ENCODE data around the gene MOK. TPM values are rescaled to one million over a fixed set of nuclear protein-coding genes. Genes with fewer than 3 reads are reported as not detected.

The MOK gene
- total RNA-seq, 1 experiment from 2014 or later: 2.0 TPM

DNA sequence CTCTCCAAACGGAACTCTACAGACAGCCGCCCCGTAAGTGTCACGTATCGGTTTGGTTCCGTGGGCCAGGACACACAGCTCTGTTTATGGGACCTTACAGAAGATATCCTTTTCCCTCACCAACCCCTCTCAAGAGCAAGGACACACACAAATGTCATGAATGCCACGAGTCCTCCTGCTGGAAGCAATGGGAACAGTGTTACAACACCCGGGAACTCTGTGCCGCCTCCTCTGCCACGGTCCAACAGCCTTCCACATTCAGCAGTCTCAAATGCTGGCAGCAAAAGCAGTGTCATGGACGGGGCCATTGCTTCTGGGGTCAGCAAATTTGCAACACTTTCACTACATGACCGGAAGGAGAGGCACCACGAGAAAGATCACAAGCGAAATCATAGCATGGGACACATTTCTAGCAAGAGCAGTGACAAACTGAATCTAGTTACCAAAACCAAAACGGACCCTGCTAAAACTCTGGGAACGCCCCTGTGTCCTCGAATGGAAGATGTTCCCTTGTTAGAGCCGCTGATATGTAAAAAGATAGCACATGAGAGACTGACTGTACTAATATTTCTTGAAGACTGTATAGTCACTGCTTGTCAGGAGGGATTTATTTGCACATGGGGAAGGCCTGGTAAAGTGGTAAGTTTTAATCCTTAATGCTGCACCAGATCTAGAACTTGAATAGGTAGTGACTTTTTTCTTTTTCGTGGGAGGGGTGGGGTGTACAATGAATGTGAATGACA, 95.6 kb downstream of the MOK start:
- TF ChIP-seq MYBL2 (CRISPR knock-in tag; IDR thresholded peaks at IDR 0.05) (no peak), NR2C2 (CRISPR knock-in tag; IDR thresholded peaks at IDR 0.05) (no peak), RELA (CRISPR knock-in tag; IDR thresholded peaks at IDR 0.05; ENCODE audit: borderline replicate concordance) (no peak), FOXP1 (CRISPR knock-in tag; IDR thresholded peaks at IDR 0.05; ENCODE audit: borderline replicate concordance) (no peak), ZNF263 (CRISPR knock-in tag; IDR thresholded peaks at IDR 0.05; ENCODE audit: low read depth) (no peak), IRF2 (CRISPR knock-in tag; IDR thresholded peaks at IDR 0.05; ENCODE audit: borderline replicate concordance, low read depth) (no peak), KAT7 (CRISPR knock-in tag; IDR thresholded peaks at IDR 0.05; ENCODE audit: borderline replicate concordance) (no peak), ATF1 (CRISPR knock-in tag; IDR thresholded peaks at IDR 0.05) (no peak), ZNF423 (CRISPR knock-in tag; IDR thresholded peaks at IDR 0.05) (no peak), NFYB (CRISPR knock-in tag; conservative IDR thresholded peaks at IDR 0.05; ENCODE audit: low read depth) (no peak), ZNF219 (CRISPR knock-in tag; IDR thresholded peaks at IDR 0.05; ENCODE audit: borderline replicate concordance) (no peak), ZNF232 (CRISPR knock-in tag; IDR thresholded peaks at IDR 0.05) (no peak), ZNF121 (CRISPR knock-in tag; IDR thresholded peaks at IDR 0.05) (no peak)
- TF ChIP-seq, protein P1, sequence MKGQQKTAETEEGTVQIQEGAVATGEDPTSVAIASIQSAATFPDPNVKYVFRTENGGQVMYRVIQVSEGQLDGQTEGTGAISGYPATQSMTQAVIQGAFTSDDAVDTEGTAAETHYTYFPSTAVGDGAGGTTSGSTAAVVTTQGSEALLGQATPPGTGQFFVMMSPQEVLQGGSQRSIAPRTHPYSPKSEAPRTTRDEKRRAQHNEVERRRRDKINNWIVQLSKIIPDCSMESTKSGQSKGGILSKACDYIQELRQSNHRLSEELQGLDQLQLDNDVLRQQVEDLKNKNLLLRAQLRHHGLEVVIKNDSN (CRISPR knock-in tag; IDR thresholded peaks at IDR 0.05): no peak
- TF ChIP-seq, protein P2, sequence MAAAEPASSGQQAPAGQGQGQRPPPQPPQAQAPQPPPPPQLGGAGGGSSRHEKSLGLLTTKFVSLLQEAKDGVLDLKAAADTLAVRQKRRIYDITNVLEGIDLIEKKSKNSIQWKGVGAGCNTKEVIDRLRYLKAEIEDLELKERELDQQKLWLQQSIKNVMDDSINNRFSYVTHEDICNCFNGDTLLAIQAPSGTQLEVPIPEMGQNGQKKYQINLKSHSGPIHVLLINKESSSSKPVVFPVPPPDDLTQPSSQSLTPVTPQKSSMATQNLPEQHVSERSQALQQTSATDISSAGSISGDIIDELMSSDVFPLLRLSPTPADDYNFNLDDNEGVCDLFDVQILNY (CRISPR knock-in tag; IDR thresholded peaks at IDR 0.05): no peak
- TF ChIP-seq, protein P3, sequence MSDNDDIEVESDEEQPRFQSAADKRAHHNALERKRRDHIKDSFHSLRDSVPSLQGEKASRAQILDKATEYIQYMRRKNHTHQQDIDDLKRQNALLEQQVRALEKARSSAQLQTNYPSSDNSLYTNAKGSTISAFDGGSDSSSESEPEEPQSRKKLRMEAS (CRISPR knock-in tag; IDR thresholded peaks at IDR 0.05): no peak
- Mint-ChIP-seq H3K27me3 (ENCODE audit: low read depth) (no peaks in the 10 kb centered on the region), H3K27ac (peak overlapping the region; percentile 87), H3K4me1 (peaks cover 20% of the 10 kb centered on the region), H3K4me3 (no peak overlapping the region), H3K36me3 (peaks cover 13% of the 10 kb centered on the region; the same call in 1 of the 2 replicates), H3K9me3 (no peaks in the 10 kb centered on the region)
- ATAC-seq (peak; percentile 74), DNase-seq (ENCODE audit: low spot score) (peak; percentile 52)
- ChIA-PET POLR2A (no interaction called here), CTCF (interaction anchor here (0.8 to 1.0 kb wide), 3 partner anchors 12 to 163 kb away, joined by 3 to 4 read pairs (median 4); no protein-coding TSS in a partner anchor)

DNA sequence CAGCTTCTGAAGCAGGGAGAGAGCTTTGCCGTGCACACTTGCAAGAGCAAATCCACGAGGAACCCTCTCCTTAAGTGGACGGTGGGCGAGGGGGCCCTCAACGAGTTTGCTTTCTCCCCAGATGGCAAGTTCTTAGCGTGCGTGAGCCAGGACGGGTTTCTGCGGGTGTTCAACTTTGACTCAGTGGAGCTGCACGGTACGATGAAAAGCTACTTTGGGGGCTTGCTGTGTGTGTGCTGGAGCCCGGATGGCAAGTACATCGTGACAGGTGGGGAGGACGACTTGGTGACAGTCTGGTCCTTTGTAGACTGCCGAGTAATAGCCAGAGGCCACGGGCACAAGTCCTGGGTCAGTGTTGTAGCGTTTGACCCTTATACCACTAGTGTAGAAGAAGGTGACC, 96.2 kb downstream of the MOK start:
- no peak for DNase-seq (ENCODE audit: low spot score)
- ChIA-PET CTCF (interaction anchor here (0.8 to 1.0 kb wide), 3 partner anchors 12 to 162 kb away, joined by 3 to 4 read pairs (median 4); no protein-coding TSS in a partner anchor), POLR2A (no interaction called here)
- Mint-ChIP-seq H3K9me3 (no peaks in the 10 kb centered on the region), H3K4me1 (peaks cover 16% of the 10 kb centered on the region), H3K27me3 (ENCODE audit: low read depth) (no peaks in the 10 kb centered on the region), H3K4me3 (no peak overlapping the region), H3K27ac (peak overlapping the region; percentile 59; the same call in 1 of the 2 replicates), H3K36me3 (peaks cover 13% of the 10 kb centered on the region; the same call in 1 of the 2 replicates)
- ATAC-seq: no peak
- no peak for TF ChIP-seq KAT7 (CRISPR knock-in tag; IDR thresholded peaks at IDR 0.05; ENCODE audit: borderline replicate concordance)
- TF ChIP-seq, protein P2 (CRISPR knock-in tag; IDR thresholded peaks at IDR 0.05): no peak
- TF ChIP-seq, protein P4, sequence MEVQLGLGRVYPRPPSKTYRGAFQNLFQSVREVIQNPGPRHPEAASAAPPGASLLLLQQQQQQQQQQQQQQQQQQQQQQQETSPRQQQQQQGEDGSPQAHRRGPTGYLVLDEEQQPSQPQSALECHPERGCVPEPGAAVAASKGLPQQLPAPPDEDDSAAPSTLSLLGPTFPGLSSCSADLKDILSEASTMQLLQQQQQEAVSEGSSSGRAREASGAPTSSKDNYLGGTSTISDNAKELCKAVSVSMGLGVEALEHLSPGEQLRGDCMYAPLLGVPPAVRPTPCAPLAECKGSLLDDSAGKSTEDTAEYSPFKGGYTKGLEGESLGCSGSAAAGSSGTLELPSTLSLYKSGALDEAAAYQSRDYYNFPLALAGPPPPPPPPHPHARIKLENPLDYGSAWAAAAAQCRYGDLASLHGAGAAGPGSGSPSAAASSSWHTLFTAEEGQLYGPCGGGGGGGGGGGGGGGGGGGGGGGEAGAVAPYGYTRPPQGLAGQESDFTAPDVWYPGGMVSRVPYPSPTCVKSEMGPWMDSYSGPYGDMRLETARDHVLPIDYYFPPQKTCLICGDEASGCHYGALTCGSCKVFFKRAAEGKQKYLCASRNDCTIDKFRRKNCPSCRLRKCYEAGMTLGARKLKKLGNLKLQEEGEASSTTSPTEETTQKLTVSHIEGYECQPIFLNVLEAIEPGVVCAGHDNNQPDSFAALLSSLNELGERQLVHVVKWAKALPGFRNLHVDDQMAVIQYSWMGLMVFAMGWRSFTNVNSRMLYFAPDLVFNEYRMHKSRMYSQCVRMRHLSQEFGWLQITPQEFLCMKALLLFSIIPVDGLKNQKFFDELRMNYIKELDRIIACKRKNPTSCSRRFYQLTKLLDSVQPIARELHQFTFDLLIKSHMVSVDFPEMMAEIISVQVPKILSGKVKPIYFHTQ (CRISPR knock-in tag; IDR thresholded peaks at IDR 0.05): no peak
- TF ChIP-seq, protein P5, sequence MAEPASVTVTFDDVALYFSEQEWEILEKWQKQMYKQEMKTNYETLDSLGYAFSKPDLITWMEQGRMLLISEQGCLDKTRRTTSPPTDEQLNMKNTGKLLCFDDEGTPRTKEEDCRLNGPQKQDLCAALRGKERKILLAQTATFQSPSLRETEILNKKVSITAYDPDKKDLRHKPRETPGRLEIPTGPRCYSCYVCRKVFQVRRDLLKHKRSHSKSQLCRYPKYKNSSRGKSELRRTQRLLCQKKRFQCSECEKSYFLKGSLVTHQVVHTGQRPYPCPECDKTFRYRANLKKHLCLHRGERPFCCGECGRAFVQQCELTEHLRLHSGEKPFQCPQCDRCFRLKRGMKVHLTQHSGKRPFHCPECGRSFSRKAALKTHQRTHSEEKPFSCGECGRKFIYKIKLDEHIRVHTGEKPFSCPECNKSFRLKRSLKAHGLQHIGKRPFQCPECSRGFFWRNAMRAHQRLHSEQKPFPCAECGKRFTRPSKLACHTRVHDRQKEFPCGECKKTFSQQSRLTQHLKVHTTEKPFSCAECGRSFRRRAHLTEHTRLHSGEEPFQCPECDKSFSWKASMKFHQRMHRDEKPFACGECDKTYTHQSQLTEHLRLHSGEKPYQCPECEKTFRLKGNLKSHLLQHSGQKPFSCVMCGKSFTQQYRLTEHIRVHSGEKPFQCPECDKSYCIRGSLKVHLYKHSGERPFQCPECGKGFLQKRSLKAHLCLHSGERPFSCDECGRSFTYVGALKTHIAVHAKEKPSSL (CRISPR knock-in tag; conservative IDR thresholded peaks at IDR 0.05): no peak
- no peak for TF ChIP-seq ZNF317 (CRISPR knock-in tag; IDR thresholded peaks at IDR 0.05; ENCODE audit: borderline replicate concordance, low read depth)
- no peak for TF ChIP-seq ZNF232 (CRISPR knock-in tag; IDR thresholded peaks at IDR 0.05)
- TF ChIP-seq, protein P6, sequence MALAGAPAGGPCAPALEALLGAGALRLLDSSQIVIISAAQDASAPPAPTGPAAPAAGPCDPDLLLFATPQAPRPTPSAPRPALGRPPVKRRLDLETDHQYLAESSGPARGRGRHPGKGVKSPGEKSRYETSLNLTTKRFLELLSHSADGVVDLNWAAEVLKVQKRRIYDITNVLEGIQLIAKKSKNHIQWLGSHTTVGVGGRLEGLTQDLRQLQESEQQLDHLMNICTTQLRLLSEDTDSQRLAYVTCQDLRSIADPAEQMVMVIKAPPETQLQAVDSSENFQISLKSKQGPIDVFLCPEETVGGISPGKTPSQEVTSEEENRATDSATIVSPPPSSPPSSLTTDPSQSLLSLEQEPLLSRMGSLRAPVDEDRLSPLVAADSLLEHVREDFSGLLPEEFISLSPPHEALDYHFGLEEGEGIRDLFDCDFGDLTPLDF (CRISPR knock-in tag; IDR thresholded peaks at IDR 0.05): no peak
- no peak for TF ChIP-seq IRF2 (CRISPR knock-in tag; IDR thresholded peaks at IDR 0.05; ENCODE audit: borderline replicate concordance, low read depth)
- TF ChIP-seq GRHL2 (CRISPR knock-in tag; IDR thresholded peaks at IDR 0.05; ENCODE audit: insufficient replicate concordance, severe bottlenecking): no peak
- TF ChIP-seq ZNF396 (CRISPR knock-in tag; IDR thresholded peaks at IDR 0.05; ENCODE audit: borderline replicate concordance): no peak
- TF ChIP-seq OVOL2 (CRISPR knock-in tag; IDR thresholded peaks at IDR 0.05; ENCODE audit: borderline replicate concordance): no peak
- no peak for TF ChIP-seq EMX1 (CRISPR knock-in tag; IDR thresholded peaks at IDR 0.05)

All from WTC11 (cell line).